HG02571 (cell line): ENCODE measurements around the gene UBR2.
A peak's percentile ranks its signal among the peaks of the same experiment; 100 is the strongest.
"Not testable (repeated sequence)": the region's sequence is repeated elsewhere in the genome, so short reads cannot be mapped to it uniquely, and the experiment has no call there.

Experiments used
- ATAC-seq: cut with Tn5 transposase; IDR thresholded peaks from one replicate; pipeline ENCODE4 v1.9.1; 2021; ENCODE audit warnings: mild to moderate bottlenecking, moderate library complexity; ENCODE audit not compliant: unreplicated experiment

UBR2 gene

GRCh38 chr6:42552380-42552779 is 11.4 kb upstream of the UBR2 start:
- ATAC-seq, result no peak

- no peak for ATAC-seq
These were observed 8.1 kb upstream of the UBR2 start for GRCh38 chr6:42555477-42556457.

GRCh38 chr6:42556462-42556861 is 7.4 kb upstream of the UBR2 start:
- ATAC-seq, result no peak

- not testable (repeated sequence) for ATAC-seq
These were observed 4.6 kb upstream of the UBR2 start for GRCh38 chr6:42559276-42559675.

- ATAC-seq, result no peak
These were observed 1.8 kb upstream of the UBR2 start for GRCh38 chr6:42561986-42562385.

- no peak for ATAC-seq
These were observed 932 bp upstream of the UBR2 start for GRCh38 chr6:42562788-42563405.

- peak; percentile 11 for ATAC-seq
These were observed 637 bp downstream of the UBR2 start for GRCh38 chr6:42564506-42564825.

- ATAC-seq, result no peak
These were observed 2.2 kb downstream of the UBR2 start for GRCh38 chr6:42565823-42566613.

- no peak for ATAC-seq
These were observed 2.9 kb downstream of the UBR2 start for GRCh38 chr6:42566614-42567208.

GRCh38 chr6:42567237-42567636 is 3.4 kb downstream of the UBR2 start:
- ATAC-seq, result not testable (repeated sequence)

- no peak for ATAC-seq
These were observed 5.5 kb downstream of the UBR2 start for GRCh38 chr6:42569102-42570028.

- no peak for ATAC-seq
These were observed 7.9 kb downstream of the UBR2 start for GRCh38 chr6:42571611-42572342.

GRCh38 chr6:42572523-42572922 is 8.7 kb downstream of the UBR2 start:
- ATAC-seq, result peak; percentile 84

GRCh38 chr6:42576538-42576937 is 12.7 kb downstream of the UBR2 start:
- ATAC-seq, result not testable (repeated sequence)

GRCh38 chr6:42598300-42598699 is 34.5 kb downstream of the UBR2 start:
- no peak for ATAC-seq

GRCh38 chr6:42599558-42599957 is 35.7 kb downstream of the UBR2 start:
- no peak for ATAC-seq

GRCh38 chr6:42604150-42604549 is 40.3 kb downstream of the UBR2 start:
- no peak for ATAC-seq

- not testable (repeated sequence) for ATAC-seq
These were observed 40.9 kb downstream of the UBR2 start for GRCh38 chr6:42604699-42605098.

GRCh38 chr6:42610416-42610815 is 46.6 kb downstream of the UBR2 start:
- ATAC-seq, result no peak
